Measurements from ENCODE around the gene CTSO.

DNA sequence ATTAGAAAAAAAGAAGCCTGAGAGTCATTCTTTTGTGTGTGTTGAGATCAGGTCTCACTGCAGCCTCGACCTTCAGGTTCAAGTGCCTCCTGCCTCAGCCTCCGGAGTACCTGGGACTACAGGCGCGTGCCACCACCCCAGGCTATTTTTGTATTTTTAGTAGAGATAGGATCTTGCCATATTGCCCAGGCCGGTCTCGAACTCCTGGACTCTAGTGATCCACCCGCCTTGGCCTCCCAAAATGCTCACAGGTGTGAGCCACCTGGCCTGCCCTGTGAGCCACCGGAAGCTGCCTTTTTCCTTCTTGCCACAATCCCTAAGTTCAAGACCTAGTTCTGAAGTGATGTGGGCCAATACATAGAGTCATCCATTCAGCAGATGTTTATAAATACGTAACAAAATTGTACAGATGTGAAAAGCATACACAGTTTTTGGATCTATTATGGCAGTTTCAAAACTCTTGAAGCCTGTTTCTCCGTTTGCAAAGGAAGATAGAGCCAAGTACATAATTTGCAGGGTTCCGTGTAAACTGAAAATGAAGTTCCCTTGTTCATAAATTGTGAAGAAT is 536 bp upstream of the CTSO start:
- no peak for TF ChIP-seq POLR2AphosphoS5 (IDR thresholded peaks at IDR 0.05; ENCODE audit: insufficient read depth in 1 of 2, low read depth in 1 of 2)
- TF ChIP-seq, protein P1, sequence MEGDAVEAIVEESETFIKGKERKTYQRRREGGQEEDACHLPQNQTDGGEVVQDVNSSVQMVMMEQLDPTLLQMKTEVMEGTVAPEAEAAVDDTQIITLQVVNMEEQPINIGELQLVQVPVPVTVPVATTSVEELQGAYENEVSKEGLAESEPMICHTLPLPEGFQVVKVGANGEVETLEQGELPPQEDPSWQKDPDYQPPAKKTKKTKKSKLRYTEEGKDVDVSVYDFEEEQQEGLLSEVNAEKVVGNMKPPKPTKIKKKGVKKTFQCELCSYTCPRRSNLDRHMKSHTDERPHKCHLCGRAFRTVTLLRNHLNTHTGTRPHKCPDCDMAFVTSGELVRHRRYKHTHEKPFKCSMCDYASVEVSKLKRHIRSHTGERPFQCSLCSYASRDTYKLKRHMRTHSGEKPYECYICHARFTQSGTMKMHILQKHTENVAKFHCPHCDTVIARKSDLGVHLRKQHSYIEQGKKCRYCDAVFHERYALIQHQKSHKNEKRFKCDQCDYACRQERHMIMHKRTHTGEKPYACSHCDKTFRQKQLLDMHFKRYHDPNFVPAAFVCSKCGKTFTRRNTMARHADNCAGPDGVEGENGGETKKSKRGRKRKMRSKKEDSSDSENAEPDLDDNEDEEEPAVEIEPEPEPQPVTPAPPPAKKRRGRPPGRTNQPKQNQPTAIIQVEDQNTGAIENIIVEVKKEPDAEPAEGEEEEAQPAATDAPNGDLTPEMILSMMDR (IDR thresholded peaks at IDR 0.05): no peak
